ENCODE results near the gene AHRR.

Gene AHRR

GRCh38 chr5:321726-322251, 275 bp downstream of the AHRR start:
- DNase-seq, result no peak

GRCh38 chr5:322281-322941, 897 bp downstream of the AHRR start:
- no peak for DNase-seq

GRCh38 chr5:322942-323879, 1.7 kb downstream of the AHRR start:
- no peak for DNase-seq

GRCh38 chr5:324736-325612, 3.5 kb downstream of the AHRR start:
- no peak for DNase-seq

GRCh38 chr5:326109-326508, 4.6 kb downstream of the AHRR start:
- DNase-seq, result no peak

GRCh38 chr5:329121-329735, 7.7 kb downstream of the AHRR start:
- no peak for DNase-seq

- no peak for DNase-seq
These were observed 8.3 kb downstream of the AHRR start for GRCh38 chr5:329768-330167.

GRCh38 chr5:332843-333242, 11.3 kb downstream of the AHRR start:
- no peak for DNase-seq

GRCh38 chr5:333945-334344, 12.4 kb downstream of the AHRR start:
- no peak for DNase-seq

GRCh38 chr5:334903-335739, 13.6 kb downstream of the AHRR start:
- no peak for DNase-seq

GRCh38 chr5:335740-336038, 14.2 kb downstream of the AHRR start:
- no peak for DNase-seq

- peak in 1 of 3 experiments; percentile 30 for DNase-seq
These were observed 16.1 kb downstream of the AHRR start for GRCh38 chr5:337563-338130.

- DNase-seq, result no peak
These were observed 21.3 kb downstream of the AHRR start for GRCh38 chr5:342501-343460.

GRCh38 chr5:343461-344401, 22.2 kb downstream of the AHRR start:
- DNase-seq, result peak in 1 of 3 experiments; percentile 81

GRCh38 chr5:344668-345067, 23.2 kb downstream of the AHRR start:
- no peak for DNase-seq

- DNase-seq, result peak in 1 of 3 experiments; percentile 17
These were observed 24.1 kb downstream of the AHRR start for GRCh38 chr5:345404-346195.

GRCh38 chr5:346229-346935, 24.9 kb downstream of the AHRR start:
- no peak for DNase-seq
